PC-9 (cell line): Measurements from ENCODE around the gene SLC8A2. TPM values are rescaled to one million over a fixed set of nuclear protein-coding genes. Genes with fewer than 3 reads are reported as not detected.

Experiments
- BruUV-seq: library from RNA; stranded (reverse); fragments of 400-500 nt; replicated peaks from 2 replicates; lab custom pipeline; 2021; lab: Mats Ljungman, UMichigan
- CTCF ChIA-PET: fragments of 300-600 bp; sonication (Branson Sonifier 250); formaldehyde crosslinking; loops from one replicate; lab custom pipeline; 2022; ENCODE audit warnings: antibody characterized with exemption; lab: Charles Lee
- POLR2A ChIA-PET: fragments of 300-600 bp; sonication (Branson Sonifier 250); formaldehyde crosslinking; loops from one replicate; lab custom pipeline; 2022; ENCODE audit warnings: antibody characterized with exemption; ENCODE audit not compliant: unreplicated experiment; lab: Charles Lee
- DNase-seq, 2 experiments: peaks; one replicate each; pipeline versions ENCODE4 v3.0.0 to v3.0.0-alpha.2; 2015 to 2022; ENCODE audit warnings: mixed read lengths in 1 of 2
- H2AFZ ChIP-seq: fragments of 200-600 bp; sonication (generic); 2 replicates; pipeline ENCODE4 v1.8.1; 2017; ENCODE audit warnings: antibody characterized with exemption
- H3F3A ChIP-seq: fragments of 200-600 bp; sonication (generic); 2 replicates; pipeline ENCODE4 v1.8.1; 2017; ENCODE audit warnings: antibody characterized with exemption, mild to moderate bottlenecking, low read depth; ENCODE audit not compliant: insufficient read depth
- H3K27ac ChIP-seq: fragments of 200-600 bp; sonication (generic); 2 replicates; pipeline ENCODE4 v1.6.1; 2016; ENCODE audit warnings: mixed run types
- H3K27me3 ChIP-seq: fragments of 200-600 bp; sonication (generic); 2 replicates; pipeline ENCODE4 v1.6.1; 2016; ENCODE audit warnings: low read depth, mixed run types; ENCODE audit not compliant: insufficient read depth
- H3K36me3 ChIP-seq: fragments of 200-600 bp; sonication (generic); 2 replicates; pipeline ENCODE4 v1.6.1; 2016; ENCODE audit warnings: low read depth, mixed run types
- H3K4me1 ChIP-seq: fragments of 200-600 bp; sonication (generic); replicated peaks from 2 replicates; pipeline ENCODE4 v1.6.1; 2016; ENCODE audit warnings: mixed run types; ENCODE audit not compliant: insufficient read depth
- H3K4me2 ChIP-seq: fragments of 200-600 bp; sonication (generic); 2 replicates; pipeline ENCODE4 v1.6.1; 2017; ENCODE audit warnings: mixed run types
- H3K4me3 ChIP-seq: fragments of 200-600 bp; sonication (generic); 2 replicates; pipeline ENCODE4 v1.6.1; 2016; ENCODE audit warnings: mixed run types
- H3K79me2 ChIP-seq: fragments of 200-600 bp; sonication (generic); 2 replicates; pipeline ENCODE4 v1.6.1; 2017; ENCODE audit warnings: low read depth, mixed run types
- H3K9me2 ChIP-seq: fragments of 200-600 bp; sonication (generic); 2 replicates; pipeline ENCODE4 v1.8.1; 2017; ENCODE audit warnings: mild to moderate bottlenecking; ENCODE audit not compliant: insufficient read depth
- H3K9me3 ChIP-seq: fragments of 200-600 bp; sonication (generic); 2 replicates; pipeline ENCODE4 v1.8.1; 2016; ENCODE audit warnings: low read depth; ENCODE audit not compliant: insufficient read depth
- H4K20me1 ChIP-seq: fragments of 200-600 bp; sonication (generic); 2 replicates; pipeline ENCODE4 v1.8.1; 2017; ENCODE audit not compliant: insufficient read depth
- CTCF ChIP-seq: fragments of 200-600 bp; sonication (generic); conservative IDR thresholded peaks from 2 replicates; pipeline ENCODE4 v1.6.1; 2017; ENCODE audit warnings: mixed run types, antibody characterized with exemption, mild to moderate bottlenecking, moderate library complexity
- EZH2 ChIP-seq: fragments of 200-600 bp; sonication (generic); IDR thresholded peaks from 2 replicates; pipeline ENCODE4 v1.8.0; 2017; ENCODE audit warnings: antibody characterized with exemption, low read depth
- intact Hi-C: fragments of 100-400 bp; cut with micrococcal nuclease; formaldehyde crosslinking; loops from one replicate; pipeline ENCODE4 v1.10.0; 2022; ENCODE audit not compliant: unreplicated experiment
- total RNA-seq: library from RNA; stranded (reverse); gene quantifications from 2 replicates; pipeline ENCODE4 v1.2.3, GENCODE V29; 2021

SLC8A2 gene
- total RNA-seq, 1 experiment from 2014 or later, result not detected

- Histone ChIP-seq H3K9me2 (no peaks in the 10 kb centered on the region), H3K27me3 (peaks cover 11% of the 10 kb centered on the region), H3K4me3 (no peak overlapping the region), H2AFZ (no peak overlapping the region), H3K4me1 (peaks cover 22% of the 10 kb centered on the region), H4K20me1 (no peaks in the 10 kb centered on the region), H3K9me3 (no peaks in the 10 kb centered on the region), H3K79me2 (no peaks in the 10 kb centered on the region), H3K4me2 (no peak overlapping the region), H3F3A (peaks cover 30% of the 10 kb centered on the region), H3K27ac (no peak overlapping the region), H3K36me3 (no peaks in the 10 kb centered on the region)
- CTCF ChIA-PET, result no interaction called here
- no peak for DNase-seq
- BruUV-seq, result no TSS peak
- POLR2A ChIA-PET, result no interaction called here
- TF ChIP-seq EZH2 (no peak), CTCF (no peak)
- intact Hi-C loops, result no loop called here
These were observed 39.6 kb downstream of the SLC8A2 start for GRCh38 chr19:47432091-47432490.

DNA sequence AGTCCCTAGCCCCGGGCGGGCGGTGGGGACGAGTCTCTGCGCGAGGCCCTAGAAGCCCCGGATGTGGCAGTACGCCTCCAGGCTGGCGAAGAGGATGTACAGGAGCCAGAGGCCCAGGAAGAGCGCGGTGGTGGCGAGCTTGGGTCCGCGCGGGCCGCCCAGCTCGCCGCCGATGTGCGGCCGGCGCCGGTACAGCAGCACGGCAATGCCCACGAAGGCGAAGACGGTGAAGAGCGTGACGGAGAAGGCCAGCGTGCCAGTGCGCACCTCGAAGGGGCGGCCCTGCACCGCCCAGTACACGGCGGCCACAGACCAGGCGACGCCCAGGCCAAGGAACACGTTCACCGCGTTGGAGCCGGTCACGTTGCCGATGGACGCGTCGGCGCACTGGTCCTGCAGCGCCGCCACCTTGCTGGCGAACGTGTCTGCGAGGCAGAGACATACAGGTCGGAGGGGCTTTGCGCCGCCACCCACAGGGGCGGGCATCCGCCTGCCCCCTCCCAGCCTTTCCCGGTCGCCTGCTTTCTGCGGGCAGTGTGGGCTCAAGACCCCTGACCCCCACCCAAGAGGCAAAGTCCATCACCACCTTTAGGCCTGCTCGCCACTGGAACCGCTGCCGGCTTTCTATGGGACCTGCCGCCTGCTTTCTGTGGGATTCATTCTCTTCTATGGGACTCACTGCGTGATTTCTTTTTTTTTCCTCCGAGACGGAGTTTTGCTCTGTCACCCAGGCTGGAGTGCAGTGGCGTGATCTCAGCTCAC lies 41.5 kb downstream of the SLC8A2 start:
- intact Hi-C loops, result no loop called here
- no peak overlapping the region for H3K4me3 ChIP-seq
- no peaks in the 10 kb centered on the region for H3K79me2 ChIP-seq
- H3K27me3 ChIP-seq, result peaks cover 11% of the 10 kb centered on the region
- ChIA-PET POLR2A (no interaction called here), CTCF (interaction anchor here (0.5 kb wide), 1 partner anchor 16 kb away, joined by 3 read pairs; no protein-coding TSS in a partner anchor)
- H3K9me2 ChIP-seq, result no peaks in the 10 kb centered on the region
- no peaks in the 10 kb centered on the region for H3K9me3 ChIP-seq
- H3K4me1 ChIP-seq, result peaks cover 22% of the 10 kb centered on the region
- no peak overlapping the region for H3K27ac ChIP-seq
- peak in 1 of 2 experiments; percentile 34 for DNase-seq
- no peak overlapping the region for H3K4me2 ChIP-seq
- no peak for TF ChIP-seq CTCF
- TF ChIP-seq EZH2, result no peak
- H2AFZ ChIP-seq, result no peak overlapping the region
- H3K36me3 ChIP-seq, result no peaks in the 10 kb centered on the region
- BruUV-seq, result no TSS peak
- peaks cover 34% of the 10 kb centered on the region for H3F3A ChIP-seq
- H4K20me1 ChIP-seq, result no peaks in the 10 kb centered on the region

DNA sequence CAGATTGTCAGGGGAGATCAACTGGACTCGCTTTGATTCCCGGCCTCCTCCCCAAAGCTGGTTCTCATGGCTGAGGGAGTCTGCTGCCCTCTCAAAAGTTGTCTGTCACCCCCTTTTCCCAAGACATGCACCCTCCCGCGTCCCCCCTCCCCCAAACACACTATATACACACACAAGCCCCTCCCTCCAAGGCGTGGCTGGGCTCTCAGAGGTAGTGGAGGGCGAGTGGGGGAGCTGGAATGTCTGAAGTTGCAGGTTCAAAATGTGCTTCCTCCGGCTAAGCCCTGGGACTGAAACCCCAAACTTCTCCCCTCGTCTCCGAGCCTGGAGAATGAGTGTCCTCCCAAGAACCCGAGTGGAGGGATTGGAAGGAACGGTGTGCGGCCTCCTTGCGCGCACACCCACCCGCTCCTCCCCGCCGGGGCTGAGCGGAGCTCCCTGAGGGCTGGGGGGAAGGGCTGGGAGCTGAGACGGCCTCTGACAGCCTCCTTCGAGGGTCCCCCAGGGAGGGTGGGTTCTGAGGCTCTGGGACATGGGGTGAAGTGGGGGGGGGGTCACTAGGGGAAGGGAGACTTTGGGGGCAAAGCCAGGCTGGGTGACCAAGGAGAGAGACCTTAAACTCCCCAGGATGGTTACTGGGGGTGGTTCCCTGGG lies 42.4 kb downstream of the SLC8A2 start:
- H3K36me3 ChIP-seq, result no peaks in the 10 kb centered on the region
- POLR2A ChIA-PET, result interaction anchor here (0.6 kb wide), 2 partner anchors 294 to 316 kb away, joined by 4 to 7 read pairs; partner anchors contain the start of gene ZC3H4
- no TSS peak for BruUV-seq
- DNase-seq, result no peak
- peaks cover 13% of the 10 kb centered on the region; the same call in 1 of the 2 replicates for H3K27me3 ChIP-seq
- H3K27ac ChIP-seq, result no peak overlapping the region
- intact Hi-C loops, result loop anchor here (10.0 kb wide), 1 partner anchor 414 kb away; the partner anchor contains the start of gene NPAS1
- no peaks in the 10 kb centered on the region for H3K79me2 ChIP-seq
- H3F3A ChIP-seq, result peaks cover 34% of the 10 kb centered on the region
- H3K4me3 ChIP-seq, result no peak overlapping the region; the same call in 1 of the 2 replicates
- H3K4me2 ChIP-seq, result peak overlapping the region; percentile 86
- no peaks in the 10 kb centered on the region for H3K9me3 ChIP-seq
- peaks cover 22% of the 10 kb centered on the region for H3K4me1 ChIP-seq
- TF ChIP-seq EZH2 (no peak), CTCF (no peak)
- CTCF ChIA-PET, result interaction anchor here (0.5 to 1.7 kb wide), 5 partner anchors 7 to 297 kb away, joined by 4 to 18 read pairs (median 6); partner anchors contain the start of gene DHX34
- no peaks in the 10 kb centered on the region for H4K20me1 ChIP-seq
- H3K9me2 ChIP-seq, result no peaks in the 10 kb centered on the region
- no peak overlapping the region for H2AFZ ChIP-seq
